Panc1 (cell line): ENCODE results near the gene NOX5.

Source experiments
- POLR2AphosphoS5 ChIP-seq: IDR thresholded peaks from 2 replicates; pipeline ENCODE4 v1.6.1; 2012; ENCODE audit warnings: mild to moderate bottlenecking, low read depth, low read length, moderate library complexity
- SIN3A ChIP-seq: IDR thresholded peaks from 2 replicates; pipeline ENCODE4 v1.6.1; 2012; ENCODE audit warnings: low read depth, mild to moderate bottlenecking, low read length, moderate library complexity, borderline replicate concordance; ENCODE audit not compliant: insufficient read depth
- TCF7L2 ChIP-seq: IDR thresholded peaks from 2 replicates; pipeline ENCODE4 v1.6.1; 2011; ENCODE audit warnings: mild to moderate bottlenecking, low read depth, low read length, inconsistent platforms
- TF ChIP-seq, protein P1 (sequence below): fragments of 450-650 bp; IDR thresholded peaks from 2 replicates; pipeline ENCODE4 v1.5.1; 2017; ENCODE audit warnings: mild to moderate bottlenecking

- TF ChIP-seq, protein P1, sequence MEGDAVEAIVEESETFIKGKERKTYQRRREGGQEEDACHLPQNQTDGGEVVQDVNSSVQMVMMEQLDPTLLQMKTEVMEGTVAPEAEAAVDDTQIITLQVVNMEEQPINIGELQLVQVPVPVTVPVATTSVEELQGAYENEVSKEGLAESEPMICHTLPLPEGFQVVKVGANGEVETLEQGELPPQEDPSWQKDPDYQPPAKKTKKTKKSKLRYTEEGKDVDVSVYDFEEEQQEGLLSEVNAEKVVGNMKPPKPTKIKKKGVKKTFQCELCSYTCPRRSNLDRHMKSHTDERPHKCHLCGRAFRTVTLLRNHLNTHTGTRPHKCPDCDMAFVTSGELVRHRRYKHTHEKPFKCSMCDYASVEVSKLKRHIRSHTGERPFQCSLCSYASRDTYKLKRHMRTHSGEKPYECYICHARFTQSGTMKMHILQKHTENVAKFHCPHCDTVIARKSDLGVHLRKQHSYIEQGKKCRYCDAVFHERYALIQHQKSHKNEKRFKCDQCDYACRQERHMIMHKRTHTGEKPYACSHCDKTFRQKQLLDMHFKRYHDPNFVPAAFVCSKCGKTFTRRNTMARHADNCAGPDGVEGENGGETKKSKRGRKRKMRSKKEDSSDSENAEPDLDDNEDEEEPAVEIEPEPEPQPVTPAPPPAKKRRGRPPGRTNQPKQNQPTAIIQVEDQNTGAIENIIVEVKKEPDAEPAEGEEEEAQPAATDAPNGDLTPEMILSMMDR: no peak
- TF ChIP-seq SIN3A (no peak), POLR2AphosphoS5 (no peak), TCF7L2 (no peak)
Observed at GRCh38 chr15:69082554-69082953, 68.1 kb downstream of the NOX5 start.
